CD4-positive, alpha-beta memory T cell (primary cell): Measurements from ENCODE around the gene AGAP1. TPM values are rescaled to one million over a fixed set of nuclear protein-coding genes. Genes with fewer than 3 reads are reported as not detected.

Experiments used
- CTCF ChIA-PET: fragments of 350-600 bp; sonication (Branson Sonifier 250); formaldehyde crosslinking; loops from one replicate; lab custom pipeline; 2021; ENCODE audit warnings: inconsistent platforms; ENCODE audit not compliant: partially characterized antibody; lab: Charles Lee
- POLR2A ChIA-PET: fragments of 350-600 bp; sonication (Branson Sonifier 250); formaldehyde crosslinking; loops from one replicate; lab custom pipeline; 2021; ENCODE audit not compliant: partially characterized antibody; lab: Charles Lee
- DNase-seq, 5 donors: peaks; one replicate each; pipeline versions ENCODE4 v3.0.0 to v3.0.0-alpha.2; 2020 to 2022; ENCODE audit warnings: mixed read lengths in 1 of 5
- H3K27ac ChIP-seq: one replicate; pipeline ENCODE4 v1.7.0; 2013; ENCODE audit warnings: low read depth, low read length
- H3K27me3 ChIP-seq: 2 replicates; pipeline ENCODE4 v1.7.0; 2013; ENCODE audit warnings: mild to moderate bottlenecking, low read length, moderate library complexity; ENCODE audit not compliant: insufficient read depth
- H3K36me3 ChIP-seq: 2 replicates; pipeline ENCODE4 v1.7.0; 2013; ENCODE audit warnings: mild to moderate bottlenecking, low read length, moderate library complexity; ENCODE audit not compliant: insufficient read depth
- H3K4me1 ChIP-seq: 2 replicates; pipeline ENCODE4 v1.7.0; 2013; ENCODE audit warnings: mild to moderate bottlenecking, low read length, moderate library complexity; ENCODE audit not compliant: insufficient read depth
- H3K4me3 ChIP-seq, 2 donors: one replicate each; pipeline ENCODE4 v1.7.0; 2013; ENCODE audit warnings: low read length in 2 of 2, mild to moderate bottlenecking in 1 of 2
- H3K9me3 ChIP-seq, 2 donors: one replicate each; pipeline ENCODE4 v1.7.0; 2013; ENCODE audit warnings: low read length in 2 of 2, control low read depth in 1 of 2; ENCODE audit not compliant: control insufficient read depth in 1 of 2
- H3K27ac Mint-ChIP-seq, 7 donors: one replicate each; pipeline ENCODE4 v1.8.0; 2020 to 2021; ENCODE audit warnings: mixed read lengths in 7 of 7, mild to moderate bottlenecking in 6 of 7, inconsistent platforms in 3 of 7, moderate library complexity in 3 of 7
- H3K27me3 Mint-ChIP-seq, 2 donors: one replicate each; pipeline ENCODE4 v1.8.0; 2020 to 2021; ENCODE audit warnings: mixed read lengths in 2 of 2
- H3K36me3 Mint-ChIP-seq, 2 donors: one replicate each; pipeline ENCODE4 v1.8.0; 2020 to 2021; ENCODE audit warnings: mixed read lengths in 2 of 2, inconsistent platforms in 1 of 2, mild to moderate bottlenecking in 1 of 2
- H3K4me1 Mint-ChIP-seq, 4 donors: one replicate each; pipeline ENCODE4 v1.8.0; 2020 to 2021; ENCODE audit warnings: mixed read lengths in 4 of 4, mild to moderate bottlenecking in 1 of 4
- H3K4me3 Mint-ChIP-seq, 8 donors: one replicate each; pipeline ENCODE4 v1.8.0; 2020 to 2021; ENCODE audit warnings: mixed read lengths in 8 of 8, mild to moderate bottlenecking in 7 of 8, moderate library complexity in 6 of 8, inconsistent platforms in 3 of 8
- H3K9me3 Mint-ChIP-seq, 8 donors: one replicate each; pipeline ENCODE4 v1.8.0; 2020 to 2021; ENCODE audit warnings: mixed read lengths in 8 of 8, mild to moderate bottlenecking in 5 of 8, inconsistent platforms in 3 of 8, moderate library complexity in 1 of 8
- intact Hi-C: fragments of 100-400 bp; cut with micrococcal nuclease; formaldehyde crosslinking; loops from one replicate; pipeline ENCODE4 v1.15.1; 2023
- polyA plus RNA-seq, 2 donors: library from polyadenylated mRNA; unstranded; fragments of 300-500 nt; fragmentation: Illumina TruSeq; gene quantifications; one replicate each; pipeline ENCODE4 v1.2.3, GENCODE V29; 2021
- total RNA-seq, 2 experiments: library from RNA; stranded (reverse); gene quantifications; one replicate each; pipeline ENCODE4 v1.2.3, GENCODE V29; 2021

The AGAP1 gene
- total and polyA plus RNA-seq, 4 experiments from 2014 or later: 0.24 to 2.9 (median 1.9) TPM

DNA sequence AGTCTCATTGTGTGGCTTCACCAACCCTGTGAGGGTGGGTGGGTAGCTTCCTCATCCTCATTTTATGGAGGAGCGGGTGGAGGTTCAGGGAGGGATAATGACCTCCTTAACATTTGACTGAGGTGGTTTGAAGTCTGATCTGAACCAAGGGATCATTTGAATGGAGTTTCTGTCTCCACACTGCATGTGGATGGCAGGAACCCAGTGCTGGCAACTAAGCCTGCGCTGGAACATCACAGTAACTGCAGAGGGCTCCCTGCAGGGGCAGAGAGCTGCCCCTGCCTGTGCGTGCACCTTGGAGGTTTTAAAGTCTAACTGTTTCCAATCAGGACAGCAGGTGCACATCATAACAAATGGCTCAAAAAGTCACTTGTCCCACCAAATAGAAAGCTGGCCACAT, 3.3 kb downstream of the AGAP1 start:
- H3K4me3 Mint-ChIP-seq: peak overlapping the region in 1 of 8 donors; percentile 4
- Histone ChIP-seq H3K9me3 (no peaks in the 10 kb centered on the region), H3K4me1 (peaks cover 6% of the 10 kb centered on the region), H3K27me3 (no peaks in the 10 kb centered on the region), H3K27ac (no peak overlapping the region), H3K36me3 (no peaks in the 10 kb centered on the region), H3K4me3 (no peak overlapping the region)
- H3K9me3 Mint-ChIP-seq: no peaks in the 10 kb centered on the region
- peaks cover 41 to 46% of the 10 kb centered on the region in 2 donors for H3K27me3 Mint-ChIP-seq
- CTCF ChIA-PET: no interaction called here
- peaks cover 12 to 33% (median 22%) of the 10 kb centered on the region in 4 donors for H3K4me1 Mint-ChIP-seq
- POLR2A ChIA-PET: no interaction called here
- H3K27ac Mint-ChIP-seq: no peak overlapping the region
- intact Hi-C loops: no loop called here
- DNase-seq: no peak
- H3K36me3 Mint-ChIP-seq: peaks cover 0 to 3% of the 10 kb centered on the region in 2 donors

- H3K4me3 Mint-ChIP-seq: no peak overlapping the region
- no peaks in the 10 kb centered on the region for H3K36me3 Mint-ChIP-seq
- peaks cover 6% of the 10 kb centered on the region for H3K4me1 ChIP-seq
- peaks cover 38 to 40% of the 10 kb centered on the region in 2 donors for H3K27me3 Mint-ChIP-seq
- no peak overlapping the region for H3K27ac Mint-ChIP-seq
- ChIA-PET CTCF (no interaction called here), POLR2A (no interaction called here)
- no peaks in the 10 kb centered on the region for H3K9me3 ChIP-seq
- intact Hi-C loops: no loop called here
- H3K9me3 Mint-ChIP-seq: no peaks in the 10 kb centered on the region
- no peaks in the 10 kb centered on the region for H3K36me3 ChIP-seq
- DNase-seq: no peak
- H3K4me3 ChIP-seq: no peak overlapping the region
- peaks cover 5 to 23% (median 14%) of the 10 kb centered on the region in 4 donors for H3K4me1 Mint-ChIP-seq
- H3K27ac ChIP-seq: no peak overlapping the region
- H3K27me3 ChIP-seq: peaks cover 5% of the 10 kb centered on the region
These were observed 4.7 kb downstream of the AGAP1 start for GRCh38 chr2:235498541-235498940.

DNA sequence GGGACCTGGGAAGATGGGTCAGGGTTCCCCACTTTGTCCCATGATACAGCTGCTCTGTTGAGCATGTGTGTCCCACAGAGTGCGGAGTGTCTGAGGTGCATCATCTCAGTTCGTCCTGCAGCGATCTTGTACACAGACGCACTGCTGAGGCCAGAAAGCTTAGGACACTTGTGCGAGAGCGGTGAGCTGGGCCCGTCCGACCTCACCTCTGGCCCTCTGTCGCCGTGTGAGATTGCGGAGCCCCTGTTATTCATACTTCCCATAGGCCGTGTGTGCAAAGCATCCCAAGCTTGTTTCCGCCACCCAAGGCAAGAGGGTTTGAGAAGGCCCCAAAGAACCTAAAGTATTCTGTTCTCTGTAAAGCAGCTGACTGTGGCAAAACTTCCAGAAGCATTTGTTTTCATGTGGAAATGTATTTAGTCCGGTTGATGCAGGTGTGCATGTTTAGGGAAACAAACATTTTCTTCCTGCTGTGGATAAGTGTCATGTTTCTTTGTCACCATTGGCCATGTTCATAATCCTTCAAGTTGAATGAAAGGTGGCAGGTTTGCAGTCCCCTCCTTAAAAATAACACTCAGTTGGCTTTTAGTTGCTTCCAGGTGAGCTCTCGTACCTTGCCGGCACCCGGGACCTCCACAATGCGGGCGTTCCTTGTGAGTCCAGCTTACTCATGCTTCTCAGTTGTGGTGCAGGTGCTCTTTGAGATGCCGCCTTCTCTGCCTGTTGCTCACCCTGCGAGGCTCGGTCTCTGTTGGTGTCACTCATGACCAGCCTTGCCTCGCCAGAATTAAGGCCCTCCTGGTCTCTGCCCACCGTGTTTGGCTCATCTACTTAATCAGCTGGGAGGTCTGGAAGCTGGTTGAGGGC, 5.3 kb downstream of the AGAP1 start:
- H3K27ac Mint-ChIP-seq: no peak overlapping the region
- H3K4me3 Mint-ChIP-seq: no peak overlapping the region
- DNase-seq: no peak
- CTCF ChIA-PET: interaction anchor here (0.9 kb wide), 1 partner anchor 94 kb away, joined by 3 read pairs; no protein-coding TSS in a partner anchor
- H3K27me3 ChIP-seq: peaks cover 5% of the 10 kb centered on the region
- H3K4me1 ChIP-seq: peaks cover 6% of the 10 kb centered on the region
- H3K36me3 Mint-ChIP-seq: no peaks in the 10 kb centered on the region
- no peaks in the 10 kb centered on the region for H3K36me3 ChIP-seq
- no peaks in the 10 kb centered on the region for H3K9me3 ChIP-seq
- intact Hi-C loops: no loop called here
- POLR2A ChIA-PET: no interaction called here
- peaks cover 38 to 40% of the 10 kb centered on the region in 2 donors for H3K27me3 Mint-ChIP-seq
- no peak overlapping the region for H3K27ac ChIP-seq
- H3K9me3 Mint-ChIP-seq: no peaks in the 10 kb centered on the region
- no peak overlapping the region for H3K4me3 ChIP-seq
- peaks cover 5 to 23% (median 14%) of the 10 kb centered on the region in 4 donors for H3K4me1 Mint-ChIP-seq

DNA sequence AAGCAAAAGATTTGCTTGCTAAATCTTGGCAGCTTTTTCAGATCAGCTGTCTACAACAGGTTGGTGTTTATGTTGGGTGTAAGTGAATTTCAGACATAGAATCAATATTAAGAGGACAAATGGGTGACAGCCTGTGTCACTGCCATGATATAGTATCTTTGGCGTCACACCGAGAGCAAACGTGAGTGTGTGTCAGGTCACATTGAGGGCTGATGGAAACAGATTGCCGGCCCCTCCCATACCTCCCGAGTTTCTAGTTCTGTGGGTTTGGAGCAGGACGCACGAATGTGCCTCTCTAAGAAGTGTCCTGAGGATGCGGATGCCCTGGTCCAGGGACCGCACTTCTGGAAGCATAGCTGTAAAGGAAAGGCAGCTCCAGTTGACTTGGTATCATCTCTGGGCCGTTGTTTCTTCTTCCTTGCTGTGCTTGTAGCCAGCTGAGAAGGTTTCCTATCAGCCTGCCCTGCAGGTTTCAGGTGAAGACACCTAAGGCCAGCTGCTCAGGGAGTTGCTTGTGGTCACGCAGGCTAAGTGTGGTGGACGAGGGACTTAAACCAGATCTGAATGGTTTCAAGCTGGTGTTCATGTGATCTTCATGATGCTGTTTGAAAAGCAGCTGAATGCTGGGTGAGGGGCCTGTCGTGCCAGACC, 6.4 kb downstream of the AGAP1 start:
- ChIA-PET CTCF (interaction anchor here (1.9 kb wide), 1 partner anchor 8 kb away, joined by 5 read pairs; no protein-coding TSS in a partner anchor), POLR2A (no interaction called here)
- Mint-ChIP-seq H3K9me3 (no peaks in the 10 kb centered on the region), H3K4me1 (peaks cover 5 to 22% (median 13%) of the 10 kb centered on the region in 4 donors), H3K36me3 (no peaks in the 10 kb centered on the region), H3K27ac (no peak overlapping the region), H3K27me3 (peaks cover 40 to 42% of the 10 kb centered on the region in 2 donors), H3K4me3 (no peak overlapping the region)
- Histone ChIP-seq H3K36me3 (no peaks in the 10 kb centered on the region), H3K27me3 (peaks cover 5% of the 10 kb centered on the region), H3K27ac (no peak overlapping the region), H3K9me3 (no peaks in the 10 kb centered on the region), H3K4me3 (no peak overlapping the region), H3K4me1 (peaks cover 6% of the 10 kb centered on the region)
- DNase-seq: no peak
- intact Hi-C loops: no loop called here

GRCh38 chr2:235500761-235501672, 7.2 kb downstream of the AGAP1 start:
- H3K4me3 ChIP-seq: no peak overlapping the region
- Mint-ChIP-seq H3K27me3 (peaks cover 35 to 41% of the 10 kb centered on the region in 2 donors), H3K4me1 (peaks cover 5 to 14% (median 10%) of the 10 kb centered on the region in 4 donors), H3K27ac (no peak overlapping the region), H3K9me3 (no peaks in the 10 kb centered on the region), H3K4me3 (peak overlapping the region in 1 of 8 donors; percentile 45), H3K36me3 (no peaks in the 10 kb centered on the region)
- no peaks in the 10 kb centered on the region for H3K36me3 ChIP-seq
- intact Hi-C loops: no loop called here
- peaks cover 6% of the 10 kb centered on the region for H3K4me1 ChIP-seq
- DNase-seq: no peak
- peaks cover 5% of the 10 kb centered on the region for H3K27me3 ChIP-seq
- ChIA-PET CTCF (interaction anchor here (1.8 to 1.9 kb wide), 2 partner anchors 9 to 245 kb away, joined by 3 to 5 read pairs; no protein-coding TSS in a partner anchor), POLR2A (no interaction called here)
- H3K9me3 ChIP-seq: no peaks in the 10 kb centered on the region
- H3K27ac ChIP-seq: no peak overlapping the region

DNA sequence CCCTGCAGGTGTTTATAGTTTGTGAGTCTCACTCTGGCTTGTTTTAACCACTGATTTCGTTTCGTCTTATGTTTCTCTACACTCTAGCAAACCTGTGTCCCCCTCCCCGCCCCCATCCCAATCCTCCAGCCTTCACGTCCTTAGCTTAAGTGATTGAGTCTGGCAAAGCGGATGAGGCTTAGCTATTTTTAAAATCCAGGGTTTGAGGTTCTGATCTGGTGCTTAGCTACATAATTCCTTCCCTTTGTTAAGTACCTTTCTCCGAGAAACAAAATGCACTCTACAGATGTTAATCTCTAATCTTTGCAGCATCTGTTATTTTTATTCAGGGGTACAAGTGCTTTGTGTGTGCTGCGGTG, 7.8 kb downstream of the AGAP1 start:
- Histone ChIP-seq H3K27ac (no peak overlapping the region), H3K9me3 (no peaks in the 10 kb centered on the region), H3K27me3 (peaks cover 5% of the 10 kb centered on the region), H3K4me1 (peaks cover 6% of the 10 kb centered on the region), H3K4me3 (no peak overlapping the region), H3K36me3 (no peaks in the 10 kb centered on the region)
- H3K27me3 Mint-ChIP-seq: peaks cover 31 to 36% of the 10 kb centered on the region in 2 donors
- H3K9me3 Mint-ChIP-seq: no peaks in the 10 kb centered on the region
- ChIA-PET POLR2A (no interaction called here), CTCF (interaction anchor here (1.8 to 1.9 kb wide), 2 partner anchors 9 to 244 kb away, joined by 3 to 5 read pairs; no protein-coding TSS in a partner anchor)
- intact Hi-C loops: no loop called here
- peaks cover 5 to 14% (median 9%) of the 10 kb centered on the region in 4 donors for H3K4me1 Mint-ChIP-seq
- no peak for DNase-seq
- H3K27ac Mint-ChIP-seq: no peak overlapping the region
- no peaks in the 10 kb centered on the region for H3K36me3 Mint-ChIP-seq
- peak overlapping the region in 2 of 8 donors; percentile 11 to 45 for H3K4me3 Mint-ChIP-seq
